ENCODE results near the gene LAG3.

LAG3 gene

GRCh38 chr12:6807170-6807569 lies 34.9 kb downstream of the LAG3 start:
- no peak for TF ChIP-seq Cebpa-rat (IDR thresholded peaks at IDR 0.05)
- Histone ChIP-seq H3K9ac (no peak overlapping the region), H3K27ac (no peak overlapping the region), H3K4me2 (no peak overlapping the region), H3K4me3 (no peak overlapping the region), H3K4me1 (peaks cover under 1% of the 10 kb centered on the region; the same call in 1 of the 2 replicates), H3K9me3 (no peaks in the 10 kb centered on the region; the same call in 1 of the 2 replicates), H3K27me3 (peaks cover 14% of the 10 kb centered on the region; the same call in 1 of the 2 replicates), H4K20me1 (no peaks in the 10 kb centered on the region), H3K36me3 (no peaks in the 10 kb centered on the region)

GRCh38 chr12:6809056-6809455 lies 36.7 kb downstream of the LAG3 start:
- Histone ChIP-seq H3K9ac (no peak overlapping the region), H3K4me1 (peaks cover 8% of the 10 kb centered on the region; the same call in 1 of the 2 replicates), H3K27ac (no peak overlapping the region), H4K20me1 (no peaks in the 10 kb centered on the region; the same call in 1 of the 2 replicates), H3K27me3 (peaks cover 21% of the 10 kb centered on the region; the same call in 1 of the 2 replicates), H3K4me2 (no peak overlapping the region), H3K36me3 (no peaks in the 10 kb centered on the region), H3K9me3 (no peaks in the 10 kb centered on the region; the same call in 1 of the 2 replicates), H3K4me3 (no peak overlapping the region)
- no peak for TF ChIP-seq Cebpa-rat (IDR thresholded peaks at IDR 0.05)

GRCh38 chr12:6810758-6811157 lies 38.4 kb downstream of the LAG3 start:
- no peaks in the 10 kb centered on the region; the same call in 1 of the 2 replicates for H4K20me1 ChIP-seq
- no peaks in the 10 kb centered on the region for H3K9me3 ChIP-seq
- no peak for TF ChIP-seq Cebpa-rat (IDR thresholded peaks at IDR 0.05)
- peaks cover 37% of the 10 kb centered on the region for H3K27me3 ChIP-seq
- no peak overlapping the region for H3K4me3 ChIP-seq
- H3K36me3 ChIP-seq: no peaks in the 10 kb centered on the region
- no peak overlapping the region for H3K9ac ChIP-seq
- H3K4me2 ChIP-seq: no peak overlapping the region
- H3K4me1 ChIP-seq: peaks cover 18% of the 10 kb centered on the region
- no peak overlapping the region for H3K27ac ChIP-seq

- Histone ChIP-seq H3K27me3 (peaks cover 44% of the 10 kb centered on the region), H3K4me3 (no peak overlapping the region), H3K36me3 (no peaks in the 10 kb centered on the region), H4K20me1 (no peaks in the 10 kb centered on the region; the same call in 1 of the 2 replicates), H3K4me2 (no peak overlapping the region), H3K4me1 (peaks cover 18% of the 10 kb centered on the region), H3K27ac (no peak overlapping the region), H3K9me3 (no peaks in the 10 kb centered on the region), H3K9ac (no peak overlapping the region)
- no peak for TF ChIP-seq Cebpa-rat (IDR thresholded peaks at IDR 0.05)
These were observed 41.0 kb downstream of the LAG3 start for GRCh38 chr12:6813363-6813762.

- Histone ChIP-seq H3K4me2 (peak overlapping the region; percentile 2; the same call in 1 of the 2 replicates), H3K4me1 (peaks cover 24% of the 10 kb centered on the region), H3K36me3 (no peaks in the 10 kb centered on the region), H3K4me3 (no peak overlapping the region), H3K9me3 (no peaks in the 10 kb centered on the region), H4K20me1 (no peaks in the 10 kb centered on the region; the same call in 1 of the 2 replicates), H3K27ac (no peak overlapping the region), H3K27me3 (peaks cover 65% of the 10 kb centered on the region), H3K9ac (no peak overlapping the region)
- TF ChIP-seq Cebpa-rat (IDR thresholded peaks at IDR 0.05): no peak
These were observed 44.3 kb downstream of the LAG3 start for GRCh38 chr12:6816598-6816997.

GRCh38 chr12:6817098-6817497 lies 44.8 kb downstream of the LAG3 start:
- Histone ChIP-seq H4K20me1 (peaks cover 3% of the 10 kb centered on the region; the same call in 1 of the 2 replicates), H3K4me1 (peaks cover 28% of the 10 kb centered on the region), H3K27me3 (peaks cover 66% of the 10 kb centered on the region), H3K9me3 (no peaks in the 10 kb centered on the region), H3K4me2 (no peak overlapping the region), H3K27ac (no peak overlapping the region), H3K4me3 (no peak overlapping the region), H3K36me3 (no peaks in the 10 kb centered on the region), H3K9ac (no peak overlapping the region)
- TF ChIP-seq Cebpa-rat (IDR thresholded peaks at IDR 0.05): no peak

- no peak overlapping the region for H3K4me3 ChIP-seq
- no peak overlapping the region for H3K27ac ChIP-seq
- H3K9me3 ChIP-seq: no peaks in the 10 kb centered on the region
- no peaks in the 10 kb centered on the region for H3K36me3 ChIP-seq
- no peak for TF ChIP-seq Cebpa-rat (IDR thresholded peaks at IDR 0.05)
- H3K4me2 ChIP-seq: no peak overlapping the region
- H3K4me1 ChIP-seq: peaks cover 22% of the 10 kb centered on the region
- H3K9ac ChIP-seq: no peak overlapping the region
- H3K27me3 ChIP-seq: peaks cover 72% of the 10 kb centered on the region
- H4K20me1 ChIP-seq: peaks cover 6% of the 10 kb centered on the region; the same call in 1 of the 2 replicates
These were observed 45.4 kb downstream of the LAG3 start for GRCh38 chr12:6817662-6818157.

- Histone ChIP-seq H3K36me3 (no peaks in the 10 kb centered on the region), H3K9me3 (no peaks in the 10 kb centered on the region), H3K27ac (no peak overlapping the region), H3K4me1 (peaks cover 20% of the 10 kb centered on the region), H3K9ac (no peak overlapping the region), H3K4me3 (no peak overlapping the region), H4K20me1 (peaks cover 11% of the 10 kb centered on the region; the same call in 1 of the 2 replicates), H3K4me2 (no peak overlapping the region), H3K27me3 (peaks cover 77% of the 10 kb centered on the region)
- TF ChIP-seq Cebpa-rat (IDR thresholded peaks at IDR 0.05): no peak
These were observed 45.9 kb downstream of the LAG3 start for GRCh38 chr12:6818222-6818621.

GRCh38 chr12:6818645-6819044 lies 46.3 kb downstream of the LAG3 start:
- H3K9ac ChIP-seq: no peak overlapping the region
- peaks cover 15% of the 10 kb centered on the region; the same call in 1 of the 2 replicates for H4K20me1 ChIP-seq
- no peak overlapping the region for H3K4me3 ChIP-seq
- no peaks in the 10 kb centered on the region for H3K36me3 ChIP-seq
- no peak overlapping the region for H3K4me2 ChIP-seq
- peaks cover 20% of the 10 kb centered on the region for H3K4me1 ChIP-seq
- no peaks in the 10 kb centered on the region for H3K9me3 ChIP-seq
- peaks cover 78% of the 10 kb centered on the region for H3K27me3 ChIP-seq
- H3K27ac ChIP-seq: no peak overlapping the region
- TF ChIP-seq Cebpa-rat (IDR thresholded peaks at IDR 0.05): no peak

GRCh38 chr12:6819106-6820030 lies 47.0 kb downstream of the LAG3 start:
- TF ChIP-seq Cebpa-rat (IDR thresholded peaks at IDR 0.05): no peak
- no peak overlapping the region for H3K27ac ChIP-seq
- no peak overlapping the region for H3K4me3 ChIP-seq
- peaks cover 15% of the 10 kb centered on the region; the same call in 1 of the 2 replicates for H4K20me1 ChIP-seq
- H3K9ac ChIP-seq: no peak overlapping the region
- H3K9me3 ChIP-seq: no peaks in the 10 kb centered on the region
- peaks cover 17% of the 10 kb centered on the region for H3K4me1 ChIP-seq
- no peak overlapping the region for H3K4me2 ChIP-seq
- peaks cover 78% of the 10 kb centered on the region for H3K27me3 ChIP-seq
- H3K36me3 ChIP-seq: no peaks in the 10 kb centered on the region

All from BLaER1 (cell line).